ENCODE data around the gene IKZF3. TPM values are rescaled to one million over a fixed set of nuclear protein-coding genes. Genes with fewer than 3 reads are reported as not detected.
"Not testable (repeated sequence)": the region's sequence is repeated elsewhere in the genome, so short reads cannot be mapped to it uniquely, and the experiment has no call there.

Gene IKZF3
- total RNA-seq, 1 experiment from 2014 or later = 0.81 TPM

DNA sequence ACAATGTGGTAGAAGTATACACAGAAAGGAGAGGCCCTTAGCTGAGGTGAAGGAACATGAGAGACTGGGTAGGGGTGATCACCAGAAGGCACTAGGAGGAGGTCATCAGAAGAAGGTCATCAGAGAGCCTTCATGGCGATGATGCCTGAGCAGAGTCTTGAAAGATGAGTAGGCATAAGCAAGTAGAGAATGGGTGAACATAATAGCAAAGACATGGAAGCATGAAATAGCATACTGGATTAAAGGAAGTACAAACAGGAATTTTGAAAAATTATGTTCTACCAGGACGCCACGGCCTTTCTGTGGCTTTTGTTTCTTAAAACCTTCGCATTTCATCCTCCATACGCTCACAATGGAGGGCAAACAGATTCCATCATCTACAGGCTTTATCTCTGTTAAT is 2.9 kb downstream of the IKZF3 start:
- ATAC-seq (no peak), DNase-seq (ENCODE audit: low spot score) (no peak)
- H3K36me3 Mint-ChIP-seq = peaks cover 3% of the 10 kb centered on the region; the same call in 1 of the 2 replicates
- ChIA-PET CTCF (interaction anchor here (1.1 to 1.3 kb wide), 2 partner anchors 131 to 240 kb away, joined by 3 to 4 read pairs; partner anchors contain the start of gene MIEN1), POLR2A (no interaction called here)
- no peak overlapping the region for H3K27ac Mint-ChIP-seq
- no peak for TF ChIP-seq GABPB1 (CRISPR knock-in tag; IDR thresholded peaks at IDR 0.05)
- TF ChIP-seq, protein P1, sequence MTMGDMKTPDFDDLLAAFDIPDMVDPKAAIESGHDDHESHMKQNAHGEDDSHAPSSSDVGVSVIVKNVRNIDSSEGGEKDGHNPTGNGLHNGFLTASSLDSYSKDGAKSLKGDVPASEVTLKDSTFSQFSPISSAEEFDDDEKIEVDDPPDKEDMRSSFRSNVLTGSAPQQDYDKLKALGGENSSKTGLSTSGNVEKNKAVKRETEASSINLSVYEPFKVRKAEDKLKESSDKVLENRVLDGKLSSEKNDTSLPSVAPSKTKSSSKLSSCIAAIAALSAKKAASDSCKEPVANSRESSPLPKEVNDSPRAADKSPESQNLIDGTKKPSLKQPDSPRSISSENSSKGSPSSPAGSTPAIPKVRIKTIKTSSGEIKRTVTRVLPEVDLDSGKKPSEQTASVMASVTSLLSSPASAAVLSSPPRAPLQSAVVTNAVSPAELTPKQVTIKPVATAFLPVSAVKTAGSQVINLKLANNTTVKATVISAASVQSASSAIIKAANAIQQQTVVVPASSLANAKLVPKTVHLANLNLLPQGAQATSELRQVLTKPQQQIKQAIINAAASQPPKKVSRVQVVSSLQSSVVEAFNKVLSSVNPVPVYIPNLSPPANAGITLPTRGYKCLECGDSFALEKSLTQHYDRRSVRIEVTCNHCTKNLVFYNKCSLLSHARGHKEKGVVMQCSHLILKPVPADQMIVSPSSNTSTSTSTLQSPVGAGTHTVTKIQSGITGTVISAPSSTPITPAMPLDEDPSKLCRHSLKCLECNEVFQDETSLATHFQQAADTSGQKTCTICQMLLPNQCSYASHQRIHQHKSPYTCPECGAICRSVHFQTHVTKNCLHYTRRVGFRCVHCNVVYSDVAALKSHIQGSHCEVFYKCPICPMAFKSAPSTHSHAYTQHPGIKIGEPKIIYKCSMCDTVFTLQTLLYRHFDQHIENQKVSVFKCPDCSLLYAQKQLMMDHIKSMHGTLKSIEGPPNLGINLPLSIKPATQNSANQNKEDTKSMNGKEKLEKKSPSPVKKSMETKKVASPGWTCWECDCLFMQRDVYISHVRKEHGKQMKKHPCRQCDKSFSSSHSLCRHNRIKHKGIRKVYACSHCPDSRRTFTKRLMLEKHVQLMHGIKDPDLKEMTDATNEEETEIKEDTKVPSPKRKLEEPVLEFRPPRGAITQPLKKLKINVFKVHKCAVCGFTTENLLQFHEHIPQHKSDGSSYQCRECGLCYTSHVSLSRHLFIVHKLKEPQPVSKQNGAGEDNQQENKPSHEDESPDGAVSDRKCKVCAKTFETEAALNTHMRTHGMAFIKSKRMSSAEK (CRISPR knock-in tag; IDR thresholded peaks at IDR 0.05; ENCODE audit: borderline replicate concordance) = no peak
- no peak for TF ChIP-seq ZNF396 (CRISPR knock-in tag; IDR thresholded peaks at IDR 0.05; ENCODE audit: borderline replicate concordance)
- TF ChIP-seq, protein P2, sequence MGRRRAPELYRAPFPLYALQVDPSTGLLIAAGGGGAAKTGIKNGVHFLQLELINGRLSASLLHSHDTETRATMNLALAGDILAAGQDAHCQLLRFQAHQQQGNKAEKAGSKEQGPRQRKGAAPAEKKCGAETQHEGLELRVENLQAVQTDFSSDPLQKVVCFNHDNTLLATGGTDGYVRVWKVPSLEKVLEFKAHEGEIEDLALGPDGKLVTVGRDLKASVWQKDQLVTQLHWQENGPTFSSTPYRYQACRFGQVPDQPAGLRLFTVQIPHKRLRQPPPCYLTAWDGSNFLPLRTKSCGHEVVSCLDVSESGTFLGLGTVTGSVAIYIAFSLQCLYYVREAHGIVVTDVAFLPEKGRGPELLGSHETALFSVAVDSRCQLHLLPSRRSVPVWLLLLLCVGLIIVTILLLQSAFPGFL (CRISPR knock-in tag; IDR thresholded peaks at IDR 0.05; ENCODE audit: borderline replicate concordance) = no peak
- no peak for TF ChIP-seq PRRX2 (CRISPR knock-in tag; IDR thresholded peaks at IDR 0.05)
- TF ChIP-seq, protein P3, sequence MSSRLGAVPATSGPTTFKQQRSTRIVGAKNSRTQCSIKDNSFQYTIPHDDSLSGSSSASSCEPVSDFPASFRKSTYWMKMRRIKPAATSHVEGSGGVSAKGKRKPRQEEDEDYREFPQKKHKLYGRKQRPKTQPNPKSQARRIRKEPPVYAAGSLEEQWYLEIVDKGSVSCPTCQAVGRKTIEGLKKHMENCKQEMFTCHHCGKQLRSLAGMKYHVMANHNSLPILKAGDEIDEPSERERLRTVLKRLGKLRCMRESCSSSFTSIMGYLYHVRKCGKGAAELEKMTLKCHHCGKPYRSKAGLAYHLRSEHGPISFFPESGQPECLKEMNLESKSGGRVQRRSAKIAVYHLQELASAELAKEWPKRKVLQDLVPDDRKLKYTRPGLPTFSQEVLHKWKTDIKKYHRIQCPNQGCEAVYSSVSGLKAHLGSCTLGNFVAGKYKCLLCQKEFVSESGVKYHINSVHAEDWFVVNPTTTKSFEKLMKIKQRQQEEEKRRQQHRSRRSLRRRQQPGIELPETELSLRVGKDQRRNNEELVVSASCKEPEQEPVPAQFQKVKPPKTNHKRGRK (CRISPR knock-in tag; IDR thresholded peaks at IDR 0.05; ENCODE audit: borderline replicate concordance) = no peak
- TF ChIP-seq, protein P4, sequence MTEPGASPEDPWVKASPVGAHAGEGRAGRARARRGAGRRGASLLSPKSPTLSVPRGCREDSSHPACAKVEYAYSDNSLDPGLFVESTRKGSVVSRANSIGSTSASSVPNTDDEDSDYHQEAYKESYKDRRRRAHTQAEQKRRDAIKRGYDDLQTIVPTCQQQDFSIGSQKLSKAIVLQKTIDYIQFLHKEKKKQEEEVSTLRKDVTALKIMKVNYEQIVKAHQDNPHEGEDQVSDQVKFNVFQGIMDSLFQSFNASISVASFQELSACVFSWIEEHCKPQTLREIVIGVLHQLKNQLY (CRISPR knock-in tag; IDR thresholded peaks at IDR 0.05) = no peak
- TF ChIP-seq, protein P5, sequence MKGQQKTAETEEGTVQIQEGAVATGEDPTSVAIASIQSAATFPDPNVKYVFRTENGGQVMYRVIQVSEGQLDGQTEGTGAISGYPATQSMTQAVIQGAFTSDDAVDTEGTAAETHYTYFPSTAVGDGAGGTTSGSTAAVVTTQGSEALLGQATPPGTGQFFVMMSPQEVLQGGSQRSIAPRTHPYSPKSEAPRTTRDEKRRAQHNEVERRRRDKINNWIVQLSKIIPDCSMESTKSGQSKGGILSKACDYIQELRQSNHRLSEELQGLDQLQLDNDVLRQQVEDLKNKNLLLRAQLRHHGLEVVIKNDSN (CRISPR knock-in tag; IDR thresholded peaks at IDR 0.05) = no peak
- no peak for TF ChIP-seq OVOL2 (CRISPR knock-in tag; IDR thresholded peaks at IDR 0.05; ENCODE audit: borderline replicate concordance)
- TF ChIP-seq ZNF416 (CRISPR knock-in tag; IDR thresholded peaks at IDR 0.05) = no peak
- no peak for TF ChIP-seq ELF4 (CRISPR knock-in tag; IDR thresholded peaks at IDR 0.05; ENCODE audit: low read depth)
- H3K4me1 Mint-ChIP-seq = peaks cover 9% of the 10 kb centered on the region
- peaks cover 53% of the 10 kb centered on the region for H3K27me3 Mint-ChIP-seq (ENCODE audit: low read depth)
- no peak overlapping the region for H3K4me3 Mint-ChIP-seq
- H3K9me3 Mint-ChIP-seq = no peaks in the 10 kb centered on the region

DNA sequence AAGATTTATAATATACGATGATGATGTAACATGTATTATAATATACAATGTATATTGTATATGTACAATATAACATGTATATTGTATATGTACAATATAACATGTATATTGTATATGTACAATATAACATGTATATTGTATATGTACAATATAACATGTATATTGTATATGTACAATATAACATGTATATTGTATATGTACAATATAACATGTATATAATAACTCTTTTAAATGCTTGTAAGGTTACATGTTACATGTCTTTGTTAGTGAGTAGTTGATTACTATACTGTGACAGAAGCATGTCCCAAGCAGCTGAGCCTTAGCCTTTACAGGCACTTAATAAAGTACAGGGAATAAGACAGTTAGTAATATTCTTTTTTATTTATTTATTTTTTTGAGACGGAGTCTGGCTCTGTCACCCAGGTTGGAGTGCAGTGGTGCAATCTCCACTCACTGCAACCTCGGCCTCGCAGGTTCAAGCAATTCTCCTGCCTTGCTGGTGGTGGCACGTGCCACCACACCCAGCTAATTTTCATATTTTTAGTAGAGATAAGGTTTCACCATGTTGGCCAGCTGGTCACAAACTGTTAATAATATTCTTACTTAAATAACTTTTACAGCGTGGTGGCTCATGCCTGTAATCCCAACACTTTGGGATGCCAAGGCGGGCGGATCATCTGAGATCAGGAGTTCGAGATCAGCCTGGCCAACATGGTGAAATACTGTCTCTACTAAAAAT is 8.0 kb downstream of the IKZF3 start:
- H3K9me3 Mint-ChIP-seq; ATAC-seq; H3K4me1 Mint-ChIP-seq; H3K36me3 Mint-ChIP-seq; H3K4me3 Mint-ChIP-seq; CTCF ChIA-PET; H3K27ac Mint-ChIP-seq; DNase-seq (ENCODE audit: low spot score); POLR2A ChIA-PET; H3K27me3 Mint-ChIP-seq (ENCODE audit: low read depth): not testable (repeated sequence)

DNA sequence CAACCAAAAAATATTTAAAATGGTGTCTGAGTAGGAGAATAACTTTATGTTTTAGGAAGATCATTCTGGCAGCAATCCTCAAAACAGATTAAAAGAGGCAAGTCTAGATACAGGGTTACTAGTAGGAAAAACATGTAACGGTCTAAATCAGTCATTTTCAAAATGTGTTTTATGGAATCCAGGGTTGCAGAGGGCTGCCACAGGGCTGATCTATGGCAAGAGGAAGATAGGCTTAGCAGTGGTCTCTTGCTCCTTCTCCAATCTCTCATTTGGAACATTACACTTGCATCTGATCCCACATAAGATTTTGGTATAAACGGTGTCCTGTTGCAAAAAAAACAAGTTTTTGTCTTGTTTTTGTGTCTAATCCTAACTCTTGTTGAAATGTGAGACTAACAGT is 9.2 kb downstream of the IKZF3 start:
- POLR2A ChIA-PET = no interaction called here
- Mint-ChIP-seq H3K4me1 (0 out of 2 replicates have a peak, but pooled peaks cover 4% of the 10 kb centered on the region), H3K27ac (no peak overlapping the region), H3K36me3 (no peaks in the 10 kb centered on the region), H3K27me3 (ENCODE audit: low read depth) (no peaks in the 10 kb centered on the region), H3K9me3 (no peaks in the 10 kb centered on the region), H3K4me3 (no peak overlapping the region)
- ATAC-seq (no peak), DNase-seq (ENCODE audit: low spot score) (no peak)
- CTCF ChIA-PET = no interaction called here
- TF ChIP-seq ZNF416 (CRISPR knock-in tag; IDR thresholded peaks at IDR 0.05) (no peak), SOX15 (CRISPR knock-in tag; IDR thresholded peaks at IDR 0.05) (no peak), SMAD3 (CRISPR knock-in tag; IDR thresholded peaks at IDR 0.05; ENCODE audit: borderline replicate concordance) (no peak), RELA (CRISPR knock-in tag; IDR thresholded peaks at IDR 0.05; ENCODE audit: borderline replicate concordance) (no peak)
- TF ChIP-seq, protein P6, sequence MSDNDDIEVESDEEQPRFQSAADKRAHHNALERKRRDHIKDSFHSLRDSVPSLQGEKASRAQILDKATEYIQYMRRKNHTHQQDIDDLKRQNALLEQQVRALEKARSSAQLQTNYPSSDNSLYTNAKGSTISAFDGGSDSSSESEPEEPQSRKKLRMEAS (CRISPR knock-in tag; IDR thresholded peaks at IDR 0.05) = no peak
- TF ChIP-seq, protein P1 (CRISPR knock-in tag; IDR thresholded peaks at IDR 0.05; ENCODE audit: borderline replicate concordance) = no peak
